HTERT RPE-1 (cell line): Measurements from ENCODE around the gene NOMO2.
"Not testable (repeated sequence)": the region's sequence is repeated elsewhere in the genome, so short reads cannot be mapped to it uniquely, and the experiment has no call there.

ENCODE experiments used
- in situ Hi-C: fragments of 300-500 bp; cut with MboI; formaldehyde crosslinking; loops from 4 replicates; pipeline ENCODE4 v1.14.3; 2020; ENCODE audit warnings: low sequenced_read_pairs

Gene NOMO2

GRCh38 chr16:18561727-18562314 is at the start of gene NOMO2:
Gene NOMO2 (minus strand): TSS chr16:18562097. CDS start chr16:18562040, 57 bp downstream.
- in situ Hi-C loops: not testable (repeated sequence)

DNA sequence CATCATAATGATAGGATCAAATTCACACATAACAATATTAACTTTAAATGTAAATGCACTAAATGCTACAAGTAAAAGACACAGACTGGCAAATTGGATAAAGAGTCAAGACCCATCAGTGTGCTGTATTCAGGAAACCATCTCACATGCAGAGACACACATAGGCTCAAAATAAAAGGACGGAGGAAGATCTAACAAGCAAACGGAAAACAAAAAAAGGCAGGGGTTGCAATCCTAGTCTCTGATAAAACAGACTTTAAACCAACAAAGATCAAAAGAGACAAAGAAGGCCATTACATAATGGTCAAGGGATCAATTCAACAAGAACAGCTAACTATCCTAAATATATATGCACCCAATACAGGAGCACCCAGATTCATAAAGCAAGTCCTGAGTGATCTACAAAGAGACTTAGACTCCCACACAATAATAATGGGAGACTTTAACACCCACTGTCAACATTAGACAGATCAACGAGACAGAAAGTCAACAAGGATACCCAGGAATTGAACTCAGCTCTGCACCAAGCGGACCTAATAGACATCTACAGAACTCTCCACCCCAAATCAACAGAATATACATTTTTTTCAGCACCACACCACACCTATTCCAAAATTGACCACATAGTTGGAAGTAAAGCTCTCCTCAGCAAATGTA is 48.4 kb upstream of the NOMO2 start:
- in situ Hi-C loops: not testable (repeated sequence)

DNA sequence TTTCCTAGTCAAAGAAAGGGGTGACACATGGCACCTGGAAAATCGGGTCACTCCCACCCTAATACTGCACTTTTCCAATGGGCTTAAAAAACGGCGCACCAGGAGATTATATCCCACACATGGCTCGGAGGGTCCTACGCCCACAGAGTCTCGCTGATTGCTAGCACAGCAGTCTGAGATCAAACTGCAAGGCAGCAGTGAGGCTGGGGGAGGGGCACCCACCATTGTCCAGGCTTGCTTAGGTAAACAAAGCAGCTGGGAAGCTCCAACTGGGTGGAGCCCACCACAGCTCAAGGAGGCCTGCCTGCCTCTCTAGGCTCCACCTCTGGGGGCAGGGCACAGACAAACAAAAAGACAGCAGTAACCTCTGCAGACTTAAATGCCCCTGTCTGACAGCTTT is 46.4 kb upstream of the NOMO2 start:
- in situ Hi-C loops: not testable (repeated sequence)

DNA sequence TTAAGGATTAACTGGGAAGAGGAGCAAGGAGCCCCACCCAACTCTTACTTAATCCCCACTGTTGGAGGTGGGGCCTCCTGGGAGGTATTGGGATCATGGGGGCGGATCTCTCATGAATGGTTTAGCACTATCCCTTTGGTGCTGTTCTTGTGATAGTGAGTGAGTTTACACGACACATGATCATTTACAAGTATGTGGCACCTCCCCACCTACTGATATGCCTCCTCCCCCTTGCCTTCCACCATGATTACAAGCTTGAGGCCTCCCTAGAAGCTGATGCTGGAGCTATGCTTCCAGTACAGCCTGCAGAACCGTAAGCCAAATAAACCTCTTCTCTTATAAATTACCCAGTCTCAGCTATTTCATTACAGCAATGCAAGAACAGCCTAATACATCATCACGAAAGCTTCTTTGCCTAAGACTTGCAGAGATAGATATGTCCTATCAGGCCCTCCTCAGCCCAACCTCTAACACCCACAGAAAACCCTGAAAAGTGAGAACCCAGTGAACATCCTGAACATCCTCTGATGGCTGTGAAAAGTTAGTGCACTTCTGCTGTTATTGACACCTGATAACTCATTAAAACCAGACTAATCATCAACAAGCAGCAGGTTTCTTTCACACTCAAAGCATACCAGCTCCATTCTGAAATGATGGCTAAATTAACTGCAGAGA is 41.8 kb upstream of the NOMO2 start:
- in situ Hi-C loops: not testable (repeated sequence)

GRCh38 chr16:18598582-18598981 is 36.7 kb upstream of the NOMO2 start:
- in situ Hi-C loops: not testable (repeated sequence)

GRCh38 chr16:18597734-18598133 is 35.8 kb upstream of the NOMO2 start:
- in situ Hi-C loops: not testable (repeated sequence)

GRCh38 chr16:18597319-18597718 is 35.4 kb upstream of the NOMO2 start:
- in situ Hi-C loops: not testable (repeated sequence)

- in situ Hi-C loops: not testable (repeated sequence)
Measured at GRCh38 chr16:18595796-18596195, 33.9 kb upstream of the NOMO2 start.

- in situ Hi-C loops: not testable (repeated sequence)
Measured at GRCh38 chr16:18594880-18595279, 33.0 kb upstream of the NOMO2 start.

GRCh38 chr16:18593904-18594303 is 32.0 kb upstream of the NOMO2 start:
- in situ Hi-C loops: not testable (repeated sequence)

- in situ Hi-C loops: not testable (repeated sequence)
Measured at GRCh38 chr16:18592982-18593381, 31.1 kb upstream of the NOMO2 start.

DNA sequence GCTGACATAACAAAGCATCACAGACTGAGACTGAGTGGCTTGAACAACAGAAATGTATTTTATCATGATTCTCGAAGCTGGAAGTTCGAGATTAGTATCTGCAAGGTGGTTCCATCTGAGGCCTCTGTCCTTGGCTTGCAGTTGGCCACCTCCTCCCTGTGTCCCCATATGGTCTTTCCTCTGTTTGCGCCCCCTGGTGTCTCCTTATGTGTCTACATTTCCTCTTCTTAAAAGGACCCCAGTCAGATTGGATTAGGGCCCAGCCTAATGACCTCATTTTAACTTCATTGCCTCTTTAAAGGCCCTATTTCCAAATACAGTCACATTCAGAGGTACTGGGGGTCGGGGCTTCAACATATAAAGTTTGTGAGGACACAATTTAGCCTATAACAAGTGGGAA is 30.0 kb upstream of the NOMO2 start:
- in situ Hi-C loops: not testable (repeated sequence)

- in situ Hi-C loops: not testable (repeated sequence)
Measured at GRCh38 chr16:18591441-18591840, 29.5 kb upstream of the NOMO2 start.

DNA sequence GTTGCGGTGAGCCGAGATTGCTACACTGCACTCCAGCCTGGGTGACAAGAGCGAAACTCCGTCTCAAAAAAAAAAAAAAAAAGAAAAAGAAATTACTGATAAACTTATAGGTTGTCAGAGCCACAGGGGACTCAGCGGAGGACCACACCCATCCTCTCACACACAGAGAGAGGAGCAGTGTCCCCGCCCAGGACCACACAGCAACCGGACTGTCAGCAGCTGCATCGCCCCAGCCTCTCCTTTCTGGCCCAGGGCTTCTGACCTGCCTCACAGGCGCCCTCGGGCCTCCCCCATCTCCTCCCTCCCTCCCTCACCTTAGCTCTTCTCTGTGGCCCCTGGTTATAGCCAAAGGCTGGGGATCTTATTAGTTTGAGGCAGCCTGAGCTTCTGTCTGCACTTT is 27.9 kb upstream of the NOMO2 start:
- in situ Hi-C loops: not testable (repeated sequence)

- in situ Hi-C loops: not testable (repeated sequence)
Measured at GRCh38 chr16:18586560-18587540, 25.0 kb upstream of the NOMO2 start.

GRCh38 chr16:18585789-18586188 is 23.9 kb upstream of the NOMO2 start:
- in situ Hi-C loops: not testable (repeated sequence)

DNA sequence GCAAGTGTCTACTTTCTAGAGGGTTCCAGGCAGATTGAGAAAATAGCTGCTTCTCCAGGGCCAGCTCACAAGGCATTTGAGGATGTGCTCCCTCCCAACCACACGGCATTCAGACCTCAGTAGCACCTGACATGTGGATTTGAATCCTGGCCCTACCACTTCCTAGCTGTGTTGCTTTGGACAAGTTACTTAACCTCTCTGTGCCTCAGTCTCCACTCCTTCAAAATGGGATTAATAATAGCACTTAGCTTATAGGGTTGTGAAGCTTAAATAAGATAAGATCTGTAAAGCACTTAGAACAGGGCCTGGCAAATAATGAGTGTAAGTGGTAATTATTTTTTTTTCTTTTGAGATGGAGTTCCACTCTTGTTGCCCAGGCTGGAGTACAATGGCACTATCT is 21.0 kb upstream of the NOMO2 start:
- in situ Hi-C loops: no loop called here

DNA sequence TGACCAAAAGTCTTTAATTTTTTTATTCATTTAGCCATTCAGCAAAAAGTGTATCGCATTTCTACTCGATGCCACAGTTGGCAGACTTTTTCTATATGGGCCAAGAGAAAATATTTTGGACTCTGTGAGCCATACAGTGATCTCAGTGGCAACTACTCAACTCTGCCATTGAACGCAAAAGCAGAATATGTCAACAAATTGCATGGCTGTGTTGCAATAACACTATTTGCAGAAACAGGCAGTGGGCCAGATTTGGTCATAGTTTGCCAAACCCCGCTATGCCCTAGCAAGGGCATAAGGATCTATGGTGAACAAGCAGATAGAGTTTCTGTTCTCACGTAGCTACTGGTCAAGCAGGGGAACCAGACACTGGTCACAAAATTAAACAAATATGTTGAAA is 18.5 kb upstream of the NOMO2 start:
- in situ Hi-C loops: not testable (repeated sequence)

DNA sequence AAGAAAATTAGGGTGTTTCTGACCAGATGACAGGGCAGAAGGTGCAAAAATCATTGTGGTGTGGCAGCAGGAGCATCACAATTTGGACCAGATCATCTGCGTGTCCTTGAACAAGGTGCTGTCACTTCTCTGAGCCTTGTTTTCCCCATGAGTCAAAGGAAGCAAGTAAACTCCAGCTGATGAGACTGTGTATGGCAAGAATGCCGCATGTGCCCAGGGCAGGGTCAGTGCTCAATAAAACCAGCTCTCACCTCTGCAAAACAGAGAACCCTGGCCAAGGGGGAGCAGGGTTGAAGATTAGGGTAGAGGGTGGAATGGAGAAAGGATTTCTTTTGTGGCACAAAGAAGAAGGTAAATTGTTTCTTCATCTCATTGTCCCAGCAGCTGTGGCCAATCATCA is 17.4 kb upstream of the NOMO2 start:
- in situ Hi-C loops: not testable (repeated sequence)

GRCh38 chr16:18577942-18578341 is 16.0 kb upstream of the NOMO2 start:
- in situ Hi-C loops: not testable (repeated sequence)

DNA sequence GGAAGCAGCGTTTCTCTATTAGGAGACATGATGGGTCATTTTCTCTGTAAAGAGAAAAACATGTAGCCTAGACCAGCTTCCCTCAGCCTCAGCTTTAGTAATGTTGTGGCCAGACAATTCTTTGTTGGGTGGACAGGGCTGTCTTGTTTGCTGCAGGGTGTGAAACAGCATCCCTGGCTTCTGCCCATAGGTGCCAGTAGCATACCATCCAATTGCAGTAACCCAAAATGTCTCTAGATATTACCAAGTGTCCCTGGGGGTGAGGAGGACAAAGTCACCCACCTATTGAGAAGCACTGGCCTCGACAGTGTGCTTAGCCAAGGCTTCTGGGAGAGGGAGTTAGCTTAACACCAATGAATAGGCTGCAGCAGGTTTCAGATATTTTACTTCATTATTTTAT is 14.0 kb upstream of the NOMO2 start:
- in situ Hi-C loops: not testable (repeated sequence)
